ENCODE results near the gene FAM9A.
A peak's percentile ranks its signal among the peaks of the same experiment; 100 is the strongest.

Gene FAM9A

DNA sequence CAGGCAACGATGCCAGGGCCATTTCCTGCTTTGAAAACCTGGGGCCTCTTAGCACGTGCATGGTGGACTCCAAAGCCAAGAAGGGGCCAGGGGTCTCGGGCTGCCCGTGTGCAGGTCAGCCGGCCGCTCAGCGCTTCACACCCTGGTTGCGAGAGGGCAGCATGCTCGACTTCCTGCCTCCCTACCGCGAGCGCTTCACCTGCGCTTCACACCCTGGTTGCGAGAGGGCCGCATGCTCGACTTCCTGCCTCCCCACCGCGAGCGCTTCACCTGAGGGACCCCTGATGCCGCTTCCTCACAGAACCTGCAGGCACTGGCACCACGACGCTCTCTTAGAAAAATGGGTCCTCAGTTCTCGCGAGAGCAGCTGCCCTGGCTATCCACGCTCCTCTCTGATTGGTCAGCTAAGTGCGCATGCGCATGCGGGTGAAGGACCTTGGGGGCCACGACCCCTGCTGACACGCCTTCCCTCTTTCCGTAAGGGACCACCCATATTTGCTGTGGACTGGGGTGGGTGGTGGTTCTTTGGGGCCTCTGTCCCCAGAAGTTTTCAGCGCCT, at the start of gene FAM9A:
Gene FAM9A (minus strand): TSS at position 343 of the 559 bp plus-strand sequence. CDS start 1,212 bp downstream, outside the sequence.
- DNase-seq = no peak

GRCh38 chrX:8850478-8850877, 49.3 kb upstream of the FAM9A start:
- no peak for DNase-seq

GRCh38 chrX:8849945-8850344, 48.8 kb upstream of the FAM9A start:
- DNase-seq = no peak

GRCh38 chrX:8849458-8849857, 48.3 kb upstream of the FAM9A start:
- DNase-seq = no peak

DNA sequence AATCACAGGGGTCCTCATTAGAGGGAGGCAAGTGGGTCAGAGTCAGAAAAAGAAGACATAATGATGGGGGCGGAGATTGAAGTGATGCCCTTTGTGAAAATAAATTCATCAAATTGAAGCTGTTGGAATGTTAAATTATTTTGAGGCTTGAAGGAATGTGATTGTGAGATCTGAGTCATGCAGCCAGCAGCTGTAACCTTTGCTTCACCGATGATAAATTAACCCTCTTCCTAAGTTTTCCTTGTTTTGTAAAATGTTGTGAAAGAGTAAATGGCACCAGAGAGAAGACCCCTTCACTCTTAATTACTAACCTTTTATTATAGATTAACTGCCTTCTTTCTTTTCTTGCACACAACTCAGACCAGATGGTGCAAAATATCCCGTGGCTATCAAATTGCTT, 47.7 kb upstream of the FAM9A start:
- DNase-seq = no peak

DNA sequence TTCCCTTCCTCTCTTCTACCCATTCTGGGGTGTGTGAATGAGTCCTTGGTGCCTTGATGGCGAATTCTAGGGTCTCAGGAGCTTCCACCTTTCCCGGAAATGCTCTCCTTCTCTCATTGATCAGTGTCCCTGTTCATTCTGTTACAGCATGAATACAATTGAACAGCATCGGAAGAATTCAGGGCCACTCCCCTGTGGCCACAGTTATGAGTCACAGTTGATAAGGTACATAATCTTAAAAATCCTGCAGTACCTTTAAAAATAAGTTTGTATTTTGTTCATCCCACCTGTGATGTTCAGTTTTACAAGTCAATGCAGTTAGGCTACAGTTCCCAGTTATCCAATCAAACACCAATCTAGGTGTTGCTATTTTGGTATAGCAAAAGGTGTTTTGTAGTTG, 47.3 kb upstream of the FAM9A start:
- DNase-seq = no peak

DNA sequence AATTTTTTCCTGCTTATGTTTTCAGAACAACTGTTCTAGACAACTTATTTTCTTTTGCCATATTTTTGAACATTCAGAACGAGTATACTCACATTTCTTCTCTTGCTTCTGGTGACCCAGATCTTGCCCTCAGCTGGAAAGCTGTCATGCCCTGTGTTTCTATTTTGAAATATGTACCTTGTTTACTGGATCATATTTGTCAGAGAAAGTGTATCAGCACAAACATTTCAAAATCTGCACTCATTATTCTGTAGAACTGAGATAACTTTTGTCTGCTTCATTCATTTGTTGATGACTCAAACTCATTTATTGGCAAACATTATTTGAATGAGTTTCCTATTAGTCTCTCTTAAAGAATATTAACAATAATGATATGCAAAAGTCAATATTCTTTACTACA, 46.2 kb upstream of the FAM9A start:
- DNase-seq = no peak

DNA sequence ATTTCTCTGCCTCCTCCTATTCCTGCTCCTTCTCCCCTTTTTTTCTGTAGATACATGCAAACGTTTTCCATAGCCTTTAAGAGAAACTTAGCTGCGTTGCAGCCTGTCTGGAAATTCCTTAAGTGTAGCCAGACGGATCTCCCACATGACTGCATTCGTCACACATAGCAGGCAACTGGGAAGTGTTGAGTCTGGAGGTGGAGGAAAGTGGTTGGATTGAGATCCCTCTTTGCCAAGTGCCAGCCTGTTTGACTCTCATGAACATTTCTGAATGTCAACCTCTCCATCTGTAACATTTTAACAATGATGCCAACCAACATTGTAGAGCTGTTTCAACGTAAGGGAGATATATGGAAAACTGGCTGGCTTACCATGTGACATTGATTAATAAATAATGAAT, 45.1 kb upstream of the FAM9A start:
- no peak for DNase-seq

DNA sequence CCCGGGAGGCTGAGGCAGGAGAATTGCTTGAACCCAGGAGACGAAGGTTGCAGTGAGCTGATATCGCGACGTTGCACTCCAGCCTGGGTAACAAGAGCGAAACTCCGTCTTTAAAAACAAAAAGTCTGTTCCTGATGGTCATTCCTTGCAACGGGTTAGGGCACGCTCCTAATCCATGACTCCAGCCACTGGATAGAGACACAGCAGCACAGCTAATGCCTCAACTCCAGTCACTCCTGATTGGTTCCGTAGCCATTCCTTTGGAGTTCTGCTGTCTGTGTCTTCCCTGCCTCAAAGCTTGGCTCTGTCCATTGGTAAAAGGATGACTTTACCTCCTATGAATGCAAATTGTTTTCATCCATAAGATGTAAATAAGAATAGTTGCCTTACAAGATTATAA, 44.3 kb upstream of the FAM9A start:
- no peak for DNase-seq

DNA sequence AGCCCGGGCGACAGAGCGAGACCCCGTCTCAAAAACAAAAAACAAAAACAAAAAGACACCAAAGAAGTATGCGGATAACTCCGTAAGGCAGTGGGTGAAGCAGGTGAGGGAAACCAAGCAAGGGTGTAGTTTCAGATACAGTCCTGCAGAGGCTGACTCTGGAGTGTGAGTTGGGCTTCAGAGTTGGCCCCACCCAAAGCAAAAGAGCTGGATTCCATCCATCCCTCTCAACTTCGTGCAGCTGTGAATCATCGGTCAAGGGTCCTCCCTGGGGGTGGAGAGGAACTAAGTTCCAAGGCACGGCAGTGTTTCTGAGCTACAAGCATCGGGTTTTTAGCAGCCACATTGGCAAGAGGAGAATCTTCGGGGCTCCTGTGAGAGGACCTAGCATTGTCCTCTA, 43.9 kb upstream of the FAM9A start:
- DNase-seq = no peak

DNA sequence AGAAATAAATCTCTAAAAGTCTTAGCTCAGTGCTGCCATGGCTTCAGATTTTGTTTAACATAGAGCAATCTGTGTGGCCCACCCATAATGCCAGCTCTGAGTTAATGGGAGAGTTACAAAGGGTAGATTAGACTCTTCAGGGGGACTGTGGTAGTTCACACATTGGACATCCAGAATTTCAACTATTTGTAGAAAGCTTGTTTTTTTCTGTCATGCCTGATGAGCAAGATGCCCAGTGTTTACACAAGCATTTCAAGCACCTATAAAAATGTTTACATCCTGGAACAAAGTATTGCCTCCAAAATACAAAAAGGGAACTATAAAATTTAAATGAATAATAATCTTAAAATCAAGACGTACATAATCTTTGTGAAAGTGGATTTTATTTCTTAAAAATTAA, 43.0 kb upstream of the FAM9A start:
- DNase-seq = no peak

DNA sequence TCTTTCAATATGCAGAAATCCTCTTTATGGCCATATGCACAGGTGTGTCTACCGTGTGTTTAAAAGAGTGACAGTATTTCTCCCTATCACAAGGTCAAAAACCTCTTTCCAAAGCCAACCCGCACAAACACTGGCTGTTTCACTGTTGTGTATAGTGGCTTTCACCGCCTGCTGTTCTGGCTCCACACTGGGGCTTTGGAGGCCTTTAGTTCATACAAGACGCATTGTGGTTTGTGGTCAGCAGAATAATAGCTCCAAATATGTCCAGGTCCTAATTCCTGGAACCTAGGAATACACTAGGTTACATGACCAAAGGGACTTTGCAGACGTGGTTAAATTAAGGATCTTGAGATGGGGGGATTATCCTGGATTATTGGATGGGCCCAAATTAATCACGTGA, 40.7 kb upstream of the FAM9A start:
- DNase-seq = no peak

- DNase-seq = no peak
Measured at GRCh38 chrX:8834392-8834791, 33.2 kb upstream of the FAM9A start.

- DNase-seq = no peak
Measured at GRCh38 chrX:8832582-8833378, 31.6 kb upstream of the FAM9A start.

DNA sequence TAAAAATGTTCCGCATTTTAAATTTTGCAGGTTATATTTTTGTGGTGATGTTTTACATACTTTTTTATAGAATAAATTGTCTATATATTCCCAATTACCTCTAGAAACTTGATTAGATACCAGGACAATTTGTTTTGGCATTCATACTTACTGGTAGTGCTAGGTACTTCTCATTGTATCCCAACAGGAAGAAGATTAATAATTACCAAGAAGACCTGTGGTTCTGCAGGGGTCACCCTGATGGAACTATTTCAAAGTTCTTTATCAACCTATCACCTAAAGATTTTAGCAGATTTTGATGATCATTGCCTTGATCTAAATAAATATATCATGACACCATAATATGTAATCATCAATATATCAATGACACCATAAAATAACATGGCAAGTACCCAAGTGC, 22.5 kb upstream of the FAM9A start:
- no peak for DNase-seq

DNA sequence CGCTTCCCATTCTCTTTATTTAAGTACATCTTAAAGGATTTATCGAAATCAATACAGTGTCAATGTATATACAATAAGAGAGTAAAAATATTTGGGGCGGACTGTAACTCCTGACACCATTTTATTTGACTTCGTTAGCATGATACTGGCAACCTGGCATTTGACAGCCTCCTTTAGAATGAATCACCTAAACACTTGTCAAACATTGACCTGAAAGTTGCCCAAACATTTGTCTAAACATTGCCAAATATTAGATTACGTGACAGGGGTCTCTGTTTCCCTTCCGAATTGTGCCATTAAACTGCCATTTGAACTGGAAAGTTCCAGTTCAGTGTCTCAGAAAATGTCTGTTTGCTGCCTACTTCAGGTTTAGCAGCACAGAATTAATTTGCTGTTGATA, 20.8 kb upstream of the FAM9A start:
- no peak for DNase-seq

DNA sequence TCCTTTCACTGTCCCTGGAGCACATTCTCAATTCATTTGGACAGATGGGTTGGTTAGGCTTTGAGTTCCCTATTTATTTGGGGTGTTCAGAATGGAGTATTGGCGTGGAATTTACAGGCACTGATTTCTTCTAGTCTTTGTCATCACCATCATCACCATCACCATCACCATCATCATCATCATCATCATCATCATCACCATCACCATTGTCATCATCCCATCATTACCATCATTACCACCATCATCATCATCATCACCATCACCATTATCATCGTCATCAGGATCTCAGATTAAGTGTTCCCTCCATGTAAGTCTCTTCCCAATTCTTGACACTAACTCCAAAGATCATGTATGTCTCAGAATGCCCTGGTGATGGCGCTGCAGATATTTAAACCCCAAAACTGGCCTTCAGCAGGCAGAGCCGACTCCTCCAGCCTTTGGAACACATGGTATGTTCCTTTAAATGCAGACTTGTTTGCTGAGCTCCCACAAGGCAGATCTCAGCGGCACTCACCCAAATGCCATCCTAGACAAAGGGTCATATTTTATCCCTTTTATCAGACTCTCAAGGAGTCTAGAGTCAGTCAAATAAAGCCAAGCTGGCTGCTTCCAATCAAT, 19.8 kb upstream of the FAM9A start:
- DNase-seq = no peak

DNA sequence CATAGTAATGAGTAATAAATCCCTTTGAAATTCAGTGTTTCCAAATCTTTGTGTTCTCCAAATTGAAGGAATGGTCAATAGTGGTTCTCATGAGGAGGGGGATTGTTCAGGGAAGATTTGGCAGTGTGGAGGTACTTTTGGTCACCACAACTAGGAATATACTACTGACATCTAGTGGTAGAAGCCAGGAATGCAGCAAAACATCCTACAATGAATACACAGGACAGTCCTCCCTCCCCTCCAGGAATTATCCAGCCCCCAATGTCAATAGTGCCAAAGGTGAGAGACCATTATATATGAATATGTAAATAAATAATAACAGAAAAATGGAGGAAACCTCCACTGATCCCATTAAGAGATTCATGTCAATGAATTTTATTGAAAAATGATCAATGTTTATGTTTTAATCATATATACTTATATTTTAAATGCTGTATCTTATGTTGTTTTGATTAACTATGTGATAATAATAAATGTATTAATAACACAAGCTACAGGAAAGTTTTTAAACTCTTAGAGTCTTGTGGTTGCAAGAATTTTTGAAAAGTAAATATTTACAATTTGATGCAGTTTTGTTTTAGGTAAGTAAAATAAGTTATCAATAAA, 14.4 kb upstream of the FAM9A start:
- peak; percentile 8 to 62 for DNase-seq

GRCh38 chrX:8813036-8813435, 11.9 kb upstream of the FAM9A start:
- no peak for DNase-seq

- DNase-seq = no peak
Measured at GRCh38 chrX:8811611-8812010, 10.4 kb upstream of the FAM9A start.

GRCh38 chrX:8808661-8809060, 7.5 kb upstream of the FAM9A start:
- no peak for DNase-seq

GRCh38 chrX:8805974-8806373, 4.8 kb upstream of the FAM9A start:
- no peak for DNase-seq

GRCh38 chrX:8805046-8805445, 3.9 kb upstream of the FAM9A start:
- no peak for DNase-seq

GRCh38 chrX:8803326-8803725, 2.1 kb upstream of the FAM9A start:
- no peak for DNase-seq

Measured in inflammatory macrophage treated with lipopolysaccharide for 1 hour (primary cell).